Stimulated activated CD4-positive, alpha-beta T cell treated with anti-CD3 and anti-CD28 coated beads, Interleukin-2, amount 100 ng/mL, for 24 hours (primary cell): Measurements from ENCODE around the gene RSL1D1.
A peak's percentile ranks its signal among the peaks of the same experiment; 100 is the strongest.
"Not testable (repeated sequence)": the region's sequence is repeated elsewhere in the genome, so short reads cannot be mapped to it uniquely, and the experiment has no call there.

Experiments
- DNase-seq, 2 donors: peaks; one replicate each; pipeline ENCODE4 v3.0.0-alpha.2; 2020

RSL1D1 gene

DNA sequence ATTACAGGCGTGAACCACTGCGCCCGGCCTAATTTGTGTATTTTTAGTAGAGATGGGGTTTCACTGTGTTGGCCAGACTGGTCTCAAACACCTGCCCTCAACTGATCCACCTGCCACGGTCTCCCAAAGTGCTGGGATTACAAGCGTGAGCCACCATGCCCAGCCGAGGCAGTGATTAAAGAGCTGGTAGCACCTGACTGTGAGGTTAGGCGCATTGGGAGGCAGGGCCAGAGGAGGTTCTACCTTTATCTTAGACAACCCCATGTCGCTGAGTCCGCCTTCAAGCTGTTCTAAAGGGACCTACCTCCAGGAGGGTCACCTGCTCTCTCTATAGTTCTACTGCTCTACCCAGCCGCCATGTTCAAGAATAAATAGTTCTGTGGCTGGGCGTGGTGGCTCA lies 8.1 kb downstream of the RSL1D1 start:
- DNase-seq, result no peak

GRCh38 chr16:11841026-11841425 lies 10.3 kb downstream of the RSL1D1 start:
- DNase-seq, result no peak

DNA sequence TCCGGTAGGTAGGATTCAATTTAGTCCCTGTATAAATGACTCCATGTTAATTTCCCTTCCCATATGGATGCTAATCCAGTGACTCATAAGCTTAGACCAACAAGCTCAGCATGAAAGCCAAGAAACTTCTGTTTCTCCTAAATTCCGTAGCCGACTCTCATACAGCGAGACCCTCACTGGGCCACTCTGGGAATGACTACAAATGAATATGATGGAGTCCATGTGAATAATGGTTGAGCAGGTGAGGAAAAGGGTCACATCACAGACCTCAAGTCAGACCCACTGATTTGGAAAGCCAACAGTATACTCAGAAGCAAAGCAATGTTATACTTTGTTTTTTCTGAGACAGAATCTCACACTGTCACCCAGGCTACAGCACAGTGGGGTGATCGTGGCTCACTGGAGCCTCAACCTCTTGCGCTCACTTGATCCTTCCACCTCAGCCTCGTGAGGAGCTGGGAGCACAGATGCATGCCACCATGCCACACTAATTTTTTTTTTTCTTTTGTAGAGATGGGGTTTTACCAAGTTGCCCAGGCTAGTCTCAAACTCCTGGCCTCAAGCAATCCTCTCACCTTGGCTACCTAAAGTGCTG lies 14.6 kb downstream of the RSL1D1 start:
- DNase-seq, result no peak

- no peak for DNase-seq
Measured at GRCh38 chr16:11835891-11836649, 15.3 kb downstream of the RSL1D1 start.

DNA sequence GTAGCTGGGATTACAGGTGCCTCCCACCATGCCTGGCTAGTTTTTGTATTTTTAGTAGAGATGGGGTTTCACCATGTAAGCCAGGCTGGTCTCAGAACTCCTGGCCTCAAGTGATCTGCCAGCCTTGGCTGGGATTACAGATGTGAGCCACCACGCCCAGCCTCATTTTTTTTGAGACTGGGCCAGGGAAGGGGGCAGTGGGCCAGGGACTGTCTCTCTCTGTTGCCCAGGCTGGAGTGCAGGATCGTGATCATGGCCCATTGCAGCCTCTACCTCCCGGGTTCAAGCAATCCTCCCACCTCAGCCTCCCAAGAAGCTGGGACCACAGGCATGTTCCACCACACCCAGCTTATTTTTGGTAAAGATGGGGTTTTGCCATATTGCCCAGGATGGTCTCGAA lies 16.0 kb downstream of the RSL1D1 start:
- no peak for DNase-seq

GRCh38 chr16:11833951-11834695 lies 17.2 kb downstream of the RSL1D1 start:
- DNase-seq, result no peak

DNA sequence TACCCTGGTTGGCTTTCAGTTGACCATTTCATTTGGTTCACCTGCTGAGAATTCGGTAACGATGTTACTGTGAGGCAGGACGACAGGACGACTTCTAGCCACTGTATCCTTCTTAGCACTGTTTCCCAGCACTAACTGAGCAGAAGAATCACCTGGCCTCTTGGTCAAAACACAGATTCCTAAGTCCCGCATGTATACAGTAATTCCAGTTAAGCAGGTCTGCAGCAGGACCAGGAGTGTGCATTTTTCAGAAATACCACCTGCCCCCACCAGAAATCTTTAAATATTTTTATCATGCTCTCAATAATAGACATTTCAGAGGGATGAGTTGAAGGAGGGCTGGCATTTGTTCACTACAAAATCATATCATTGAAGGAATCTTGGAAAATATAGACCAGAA lies 22.6 kb downstream of the RSL1D1 start:
- no peak for DNase-seq

DNA sequence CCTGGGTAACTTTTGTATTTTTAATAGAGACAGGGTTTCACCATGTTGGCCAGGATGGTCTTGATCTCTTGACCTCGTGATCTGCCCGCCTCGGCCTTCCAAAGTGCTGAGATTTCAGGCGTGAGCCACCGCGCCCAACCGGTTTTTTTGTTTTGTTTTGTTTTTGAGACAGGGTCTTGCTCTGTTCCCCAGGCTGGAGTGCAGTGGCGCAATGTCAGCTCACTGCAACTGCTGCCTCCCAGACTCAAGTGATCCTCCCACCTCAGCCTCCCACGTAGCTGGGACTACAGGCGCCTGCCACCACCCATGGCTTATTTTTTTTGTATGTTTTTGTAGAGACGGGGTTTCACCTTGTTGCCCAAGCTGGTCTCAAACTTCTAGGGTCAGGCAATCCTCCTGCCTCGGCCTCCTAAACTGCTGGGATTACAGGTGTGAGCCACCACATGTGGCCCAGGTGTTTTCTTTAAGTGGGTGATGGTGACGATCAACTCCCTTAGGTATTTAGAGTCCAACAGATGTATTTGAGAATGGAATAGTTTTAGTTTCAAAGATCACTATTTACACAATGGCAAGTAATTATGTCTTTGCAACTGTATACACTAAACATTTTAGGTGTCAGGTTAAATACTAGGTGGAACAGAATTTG lies 25.7 kb downstream of the RSL1D1 start:
- not testable (repeated sequence) for DNase-seq

DNA sequence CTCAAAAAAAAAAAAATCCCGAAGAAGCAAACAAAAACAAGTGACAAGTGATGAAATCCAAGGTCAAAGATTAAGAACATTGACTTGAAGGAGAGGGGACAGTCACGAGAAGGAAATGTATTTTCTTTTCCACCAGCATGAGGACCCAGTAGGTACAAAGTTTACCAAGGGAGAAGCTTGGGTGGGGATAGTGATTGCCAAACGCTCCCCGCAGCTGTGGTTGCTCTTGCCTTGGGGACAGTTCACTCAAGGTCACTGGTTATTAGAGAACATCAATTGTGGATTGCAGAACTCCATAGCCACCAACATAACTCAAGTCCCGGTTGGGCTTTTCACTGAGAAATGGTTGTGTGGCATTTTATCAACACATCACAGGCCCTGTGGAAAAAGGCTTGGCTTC lies 27.0 kb downstream of the RSL1D1 start:
- no peak for DNase-seq

GRCh38 chr16:11823645-11824044 lies 27.7 kb downstream of the RSL1D1 start:
- not testable (repeated sequence) for DNase-seq

DNA sequence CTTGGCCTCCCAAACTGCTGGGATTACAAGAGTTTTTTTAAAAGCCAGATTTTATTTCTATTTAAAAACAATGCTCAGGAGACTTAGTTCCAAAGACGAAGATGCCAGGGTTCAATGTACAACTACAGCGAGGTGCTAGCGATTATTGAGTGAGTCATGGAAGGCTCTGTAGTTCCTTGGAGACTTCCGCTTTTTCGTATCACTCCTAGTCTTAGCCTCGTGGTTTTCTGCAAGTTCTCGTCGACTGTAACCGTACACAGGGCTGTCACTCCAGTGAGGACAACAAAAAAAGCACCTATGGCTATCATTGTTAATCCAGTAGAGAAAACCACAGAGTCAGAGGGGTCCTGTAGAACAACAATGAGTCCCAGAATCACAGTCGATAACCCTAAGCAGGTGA lies 31.5 kb downstream of the RSL1D1 start:
- no peak for DNase-seq

DNA sequence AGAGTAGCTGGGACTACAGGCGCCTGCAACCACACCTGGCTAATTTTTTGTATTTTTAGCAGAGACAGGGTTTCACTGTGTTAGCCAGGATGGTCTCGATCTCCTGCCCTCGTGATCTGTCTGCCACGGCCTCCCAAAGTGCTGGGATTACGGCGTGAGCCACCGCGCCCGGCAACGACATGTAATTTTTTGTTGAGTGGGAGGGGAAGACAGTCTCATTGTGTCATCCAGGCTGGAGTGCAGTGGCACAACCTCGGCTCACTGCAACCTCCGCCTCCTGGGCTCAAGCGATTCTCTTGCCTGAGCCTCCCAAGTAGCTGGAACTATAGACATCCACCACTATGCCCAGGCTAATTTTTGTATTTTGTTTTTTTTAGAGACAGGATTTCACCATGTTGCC lies 32.4 kb downstream of the RSL1D1 start:
- DNase-seq, result not testable (repeated sequence)

GRCh38 chr16:11816123-11816522 lies 35.2 kb downstream of the RSL1D1 start:
- no peak for DNase-seq

- DNase-seq, result not testable (repeated sequence)
Measured at GRCh38 chr16:11814800-11815199, 36.5 kb downstream of the RSL1D1 start.

DNA sequence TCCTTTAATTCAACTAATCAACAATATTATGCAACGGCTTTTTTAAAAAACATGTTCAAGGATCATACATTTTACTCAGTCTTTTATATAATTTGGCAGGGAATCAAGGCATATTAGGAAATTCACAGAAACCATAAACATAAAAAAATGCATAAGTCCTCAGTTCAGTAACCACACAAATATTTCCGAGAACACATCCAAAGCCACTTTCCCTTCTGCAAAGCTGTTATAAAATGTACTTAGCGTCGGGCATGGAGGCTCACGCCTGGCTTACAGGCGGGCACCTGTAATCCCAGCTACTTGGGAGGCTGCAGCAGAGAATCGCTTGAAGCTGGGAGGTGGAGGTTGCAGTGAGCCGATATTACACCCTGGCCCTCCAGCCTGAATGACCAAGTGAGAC lies 44.6 kb downstream of the RSL1D1 start:
- DNase-seq, result no peak

- no peak for DNase-seq
Measured at GRCh38 chr16:11805556-11805955, 45.8 kb downstream of the RSL1D1 start.

GRCh38 chr16:11801481-11802021 lies 49.8 kb downstream of the RSL1D1 start:
- no peak for DNase-seq

- DNase-seq, result no peak
Measured at GRCh38 chr16:11800382-11800718, 51.0 kb downstream of the RSL1D1 start.

GRCh38 chr16:11799509-11800381 lies 51.6 kb downstream of the RSL1D1 start:
- no peak for DNase-seq

DNA sequence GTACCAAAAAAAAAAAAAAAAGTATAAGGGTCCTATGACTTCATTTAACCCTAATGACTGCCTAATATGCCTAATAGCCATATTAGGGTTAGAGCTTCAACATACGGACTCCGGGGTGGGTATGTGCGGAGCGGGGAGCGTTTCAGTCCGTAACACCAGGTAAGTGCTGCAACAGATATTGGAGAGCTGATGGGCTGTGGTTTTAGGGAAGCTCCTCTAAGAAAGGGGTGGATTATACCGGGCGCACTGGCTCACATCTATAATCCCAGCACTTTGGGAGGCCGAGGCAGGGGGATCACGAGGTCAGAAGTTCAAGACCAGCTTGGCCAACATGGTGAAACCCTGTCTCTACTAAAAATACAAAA lies 52.3 kb downstream of the RSL1D1 start:
- DNase-seq, result no peak

GRCh38 chr16:11797957-11798299 lies 53.4 kb downstream of the RSL1D1 start:
- DNase-seq, result peak in 1 of 2 donors; percentile 22

DNA sequence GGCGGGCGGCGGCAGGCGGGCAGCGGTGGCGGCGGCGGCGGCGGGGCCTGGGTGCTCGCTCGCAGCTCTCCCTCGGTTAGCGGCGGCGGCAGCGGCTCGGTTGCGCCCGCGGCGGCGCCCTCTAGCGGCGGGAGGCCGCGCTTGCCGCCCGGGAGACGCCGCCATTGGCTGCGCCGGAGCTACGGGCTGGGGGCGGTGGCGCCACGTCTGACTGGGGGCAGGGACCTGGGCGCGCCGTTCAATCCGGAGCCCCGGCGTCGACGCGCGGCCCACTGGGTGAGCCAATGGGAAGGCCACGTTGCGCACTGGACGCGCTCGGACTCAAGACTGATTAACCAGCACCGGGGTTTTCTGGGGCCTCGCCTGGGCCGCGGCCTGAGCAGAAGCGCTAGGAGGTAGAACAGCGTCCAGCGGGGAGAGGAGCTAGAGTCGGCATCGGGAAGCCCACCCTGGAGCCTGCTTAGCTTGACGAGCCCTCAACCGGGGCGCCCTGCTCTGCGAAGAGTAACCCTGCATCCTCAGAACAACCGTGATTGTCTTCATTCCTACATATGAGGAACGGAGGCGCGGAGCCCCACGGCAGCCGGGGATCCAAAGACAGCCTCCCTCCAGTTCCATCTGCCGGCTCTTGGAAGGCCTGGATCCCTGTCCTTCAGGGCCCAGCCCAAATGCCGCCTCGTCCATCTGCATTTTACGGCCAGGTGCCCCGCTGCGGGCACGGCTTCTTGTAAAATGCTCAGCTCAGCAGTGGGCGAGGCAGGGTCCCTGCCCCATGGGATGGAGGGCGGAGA lies 54.0 kb downstream of the RSL1D1 start, which contains the start of gene ZC3H7A:
TSS of gene ZC3H7A (minus strand) at position 93 of the 791 bp plus-strand sequence. CDS start 14,904 bp downstream, outside the sequence.
- peak; percentile 91 to 93 for DNase-seq
